HG03159 (cell line): ENCODE measurements around the gene GPR55.

Experiments used
- ATAC-seq: cut with Tn5 transposase; IDR thresholded peaks from one replicate; pipeline ENCODE4 v1.9.1; 2021; ENCODE audit warnings: mild to moderate bottlenecking, moderate library complexity; ENCODE audit not compliant: unreplicated experiment

GPR55 gene

DNA sequence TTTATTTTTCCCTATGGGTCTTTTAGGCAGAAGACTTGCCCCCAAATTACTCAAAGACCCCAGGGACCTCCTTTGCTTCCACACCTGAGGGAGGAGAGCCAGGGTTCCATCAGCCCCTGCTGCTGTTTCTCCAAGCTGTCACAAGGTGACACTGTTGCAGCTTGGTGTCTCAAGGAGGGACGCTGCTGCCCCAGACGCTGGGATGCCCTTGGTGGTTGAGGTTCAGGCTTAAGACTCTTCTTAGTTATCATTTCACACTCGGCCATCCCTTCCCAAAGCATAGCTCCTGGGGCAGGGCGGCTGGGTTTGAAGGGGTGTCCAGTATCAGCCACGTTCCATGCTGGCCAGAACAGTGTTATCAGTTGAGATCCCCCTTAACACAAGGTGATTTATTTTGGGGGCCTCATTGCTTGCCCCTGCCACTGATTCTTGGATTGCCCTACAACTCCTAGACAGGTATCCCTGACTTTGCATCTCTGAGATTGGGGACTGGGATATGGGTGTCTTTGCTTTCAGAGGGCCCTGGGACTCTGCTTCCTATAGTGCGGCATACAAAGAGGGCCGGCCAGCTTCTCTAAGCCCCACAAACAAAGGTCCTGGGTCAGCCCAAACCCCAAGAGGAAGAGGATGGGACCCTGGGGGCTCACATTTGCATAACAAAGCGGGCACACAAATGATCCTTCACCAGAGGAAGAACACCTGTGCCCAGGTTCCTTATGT lies 22.7 kb downstream of the GPR55 start:
- ATAC-seq = peak; percentile 72

DNA sequence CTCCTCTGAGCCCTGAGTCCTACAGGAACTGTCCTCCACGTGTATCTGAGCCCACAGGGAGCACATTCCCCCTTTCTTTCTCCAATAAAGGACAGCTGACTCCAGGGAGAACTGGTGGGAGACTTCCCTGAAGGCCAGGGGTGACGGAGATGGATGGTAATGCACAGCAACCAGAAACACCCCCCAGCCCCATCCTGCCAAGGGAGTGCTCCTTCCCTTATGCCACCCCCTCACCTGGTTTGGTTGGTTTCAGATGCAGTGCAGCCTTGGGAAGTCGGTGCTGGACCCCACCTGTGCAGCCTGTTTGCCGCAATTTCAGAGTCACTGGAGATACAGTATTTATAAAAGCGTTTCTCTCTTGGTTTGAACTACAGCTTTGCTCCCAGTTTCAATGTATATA lies 24.0 kb downstream of the GPR55 start:
- ATAC-seq = no peak

- ATAC-seq = no peak
These were observed 24.6 kb downstream of the GPR55 start for GRCh38 chr2:230900336-230900995.

DNA sequence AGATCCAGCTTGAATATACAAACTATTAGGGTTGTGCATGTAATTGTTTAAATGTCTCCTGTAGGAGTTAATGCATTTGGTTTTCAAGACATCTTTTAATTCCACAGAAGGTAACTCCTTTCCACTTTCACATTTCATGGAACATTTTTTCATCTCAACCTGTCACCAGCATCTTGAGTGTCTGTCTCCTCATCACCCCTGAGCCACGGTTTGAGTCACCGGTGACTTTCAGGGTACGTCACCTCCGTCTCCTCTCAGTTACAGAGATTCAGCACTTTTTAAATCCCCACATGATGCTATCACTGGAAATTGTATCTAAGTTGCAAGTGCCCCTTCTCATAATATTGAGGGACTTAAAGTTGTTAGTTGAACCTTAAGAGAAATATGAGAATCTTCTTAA lies 25.3 kb downstream of the GPR55 start:
- no peak for ATAC-seq

- no peak for ATAC-seq
These were observed 25.8 kb downstream of the GPR55 start for GRCh38 chr2:230899287-230899686.

DNA sequence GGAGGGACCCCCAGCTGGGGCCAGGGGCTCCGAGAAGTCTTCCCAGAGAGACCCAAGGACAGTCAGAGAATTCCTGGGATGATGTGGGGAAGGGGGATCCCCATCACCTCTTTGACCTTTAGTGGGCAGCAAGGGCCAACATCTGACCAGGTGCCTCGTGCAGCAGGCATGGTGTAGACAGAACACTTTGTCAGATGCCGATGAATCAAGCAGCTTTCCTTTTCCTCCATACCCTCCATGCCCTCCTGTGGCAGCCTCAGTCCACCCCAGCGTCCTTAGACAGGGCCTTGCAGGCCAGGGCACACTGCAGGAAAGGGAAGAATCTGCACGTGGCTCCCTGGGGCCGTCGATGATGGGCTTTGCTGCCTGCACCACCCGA lies 26.3 kb downstream of the GPR55 start:
- ATAC-seq = no peak

DNA sequence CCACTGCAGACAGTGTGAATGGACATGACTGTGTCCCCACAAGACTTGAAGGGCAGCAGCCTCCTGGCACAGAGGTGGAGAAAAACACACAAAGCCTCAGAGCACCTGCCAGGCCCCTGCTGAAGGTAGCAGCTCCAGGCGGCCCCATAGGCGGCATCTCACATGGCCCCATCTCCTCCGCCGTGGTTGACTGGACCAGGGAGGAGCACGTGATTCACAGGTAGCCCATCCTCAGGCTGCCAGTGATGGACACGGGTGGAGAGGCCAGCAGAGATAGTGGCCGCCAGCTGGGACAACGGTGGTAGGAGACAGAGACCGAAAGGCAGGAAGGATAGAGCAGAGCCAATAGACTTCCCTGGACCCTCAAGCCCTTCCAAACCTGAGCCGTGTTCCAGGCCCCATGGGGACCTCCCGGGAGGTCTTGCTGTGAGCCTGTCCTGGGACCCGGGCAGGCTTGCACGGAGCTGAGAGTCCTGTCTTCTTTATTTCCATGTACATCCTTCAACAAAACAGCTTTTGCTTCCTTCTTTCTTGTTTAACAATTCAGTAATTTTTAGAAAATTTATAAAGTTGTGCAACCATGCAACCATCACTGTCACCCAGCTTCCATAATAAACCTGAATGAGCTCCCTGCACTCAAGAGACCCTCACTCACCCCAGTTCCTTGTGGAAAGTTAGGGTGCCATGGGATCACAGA lies 26.9 kb downstream of the GPR55 start:
- no peak for ATAC-seq

- ATAC-seq = no peak
These were observed 28.5 kb downstream of the GPR55 start for GRCh38 chr2:230896346-230897115.

- ATAC-seq = no peak
These were observed 29.3 kb downstream of the GPR55 start for GRCh38 chr2:230895536-230896345.

GRCh38 chr2:230893841-230894781 lies 30.9 kb downstream of the GPR55 start:
- ATAC-seq = no peak

GRCh38 chr2:230893338-230893737 lies 31.7 kb downstream of the GPR55 start:
- ATAC-seq = no peak

DNA sequence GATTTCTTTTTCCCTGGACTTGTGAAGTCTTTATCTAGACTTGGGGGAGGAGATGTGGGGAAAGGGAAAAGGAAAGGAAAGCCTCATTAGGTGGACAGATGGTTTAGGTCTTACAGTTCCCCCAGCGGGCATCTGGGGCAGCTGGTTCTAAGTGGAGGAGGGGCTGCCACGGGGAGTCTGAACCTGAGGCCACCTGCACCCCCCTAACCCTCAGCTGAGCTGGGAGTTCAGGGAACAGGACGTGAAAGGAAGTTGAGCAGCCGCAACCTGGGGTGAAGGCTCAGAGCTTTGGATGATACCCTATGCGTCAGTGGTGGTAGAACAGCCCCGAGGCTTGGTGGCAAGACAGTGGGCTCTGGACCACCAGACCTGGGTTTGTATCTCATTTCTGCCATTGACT lies 33.5 kb downstream of the GPR55 start:
- no peak for ATAC-seq

GRCh38 chr2:230891064-230891463 lies 34.0 kb downstream of the GPR55 start:
- no peak for ATAC-seq

- no peak for ATAC-seq
These were observed 34.4 kb downstream of the GPR55 start for GRCh38 chr2:230890646-230891045.

GRCh38 chr2:230889911-230890601 lies 35.0 kb downstream of the GPR55 start:
- ATAC-seq = no peak

GRCh38 chr2:230888824-230889400 lies 36.1 kb downstream of the GPR55 start:
- no peak for ATAC-seq

DNA sequence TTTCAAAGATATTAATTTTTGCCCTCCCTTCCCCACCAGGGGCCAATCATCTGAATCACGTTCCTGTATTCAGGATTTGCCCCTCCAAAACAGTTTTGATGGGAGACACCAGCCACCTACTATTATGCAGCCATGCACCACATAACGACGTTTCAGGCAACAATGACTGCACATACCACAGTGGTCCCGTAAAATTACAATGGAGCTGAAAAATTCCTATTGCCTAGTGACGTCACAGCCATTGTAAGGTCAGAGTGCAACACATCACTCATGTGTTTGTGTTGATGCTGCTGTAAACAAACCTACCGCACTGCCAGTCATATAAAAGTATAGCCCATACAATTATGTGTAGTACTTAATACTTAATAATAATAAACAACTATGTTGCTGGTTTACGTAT lies 37.7 kb downstream of the GPR55 start:
- ATAC-seq = no peak

- ATAC-seq = no peak
These were observed 38.4 kb downstream of the GPR55 start for GRCh38 chr2:230886671-230887071.
